ENCODE measurements around the gene GARRE1.
"Not testable (repeated sequence)": the region's sequence is repeated elsewhere in the genome, so short reads cannot be mapped to it uniquely, and the experiment has no call there.

GARRE1 gene

DNA sequence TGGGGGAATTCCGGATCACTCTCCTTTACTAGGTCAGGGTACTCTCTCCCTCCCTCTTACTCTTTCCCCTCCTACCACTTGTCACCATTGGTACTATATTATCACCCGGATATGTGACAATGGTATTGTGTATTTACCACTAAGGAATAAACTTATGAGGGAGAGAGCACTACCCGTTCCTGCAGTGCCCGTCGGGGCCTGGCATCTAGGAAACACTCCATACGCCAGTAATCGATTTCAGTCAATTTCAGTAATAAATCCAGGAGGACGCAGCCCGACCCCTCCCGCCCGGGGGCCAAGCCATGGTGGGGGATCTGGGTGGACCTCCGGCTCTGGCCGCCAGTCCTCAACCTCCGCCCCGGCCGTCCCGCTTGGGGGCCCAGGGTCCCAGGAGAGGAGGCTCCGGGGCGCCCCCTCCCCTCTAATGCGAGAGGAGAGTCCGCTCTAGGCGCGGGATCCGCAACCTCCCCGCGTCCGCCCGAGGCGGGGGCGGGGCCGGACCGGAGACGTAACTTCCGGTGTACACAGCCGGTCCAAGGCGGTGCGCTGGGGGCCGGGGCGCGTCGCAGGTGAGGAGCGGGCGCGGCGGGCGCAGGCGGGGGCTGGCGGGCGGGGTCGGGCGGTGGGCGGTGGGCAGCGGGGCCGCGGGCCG lies at the start of gene GARRE1:
Gene GARRE1, plus strand, starts transcription at position 509 of the 652 bp plus-strand sequence. CDS start 45,920 bp downstream, outside the sequence.
- peak; percentile 91 for DNase-seq

- not testable (repeated sequence) for DNase-seq
These were observed 49.0 kb upstream of the GARRE1 start for GRCh38 chr19:34205324-34205723.

DNA sequence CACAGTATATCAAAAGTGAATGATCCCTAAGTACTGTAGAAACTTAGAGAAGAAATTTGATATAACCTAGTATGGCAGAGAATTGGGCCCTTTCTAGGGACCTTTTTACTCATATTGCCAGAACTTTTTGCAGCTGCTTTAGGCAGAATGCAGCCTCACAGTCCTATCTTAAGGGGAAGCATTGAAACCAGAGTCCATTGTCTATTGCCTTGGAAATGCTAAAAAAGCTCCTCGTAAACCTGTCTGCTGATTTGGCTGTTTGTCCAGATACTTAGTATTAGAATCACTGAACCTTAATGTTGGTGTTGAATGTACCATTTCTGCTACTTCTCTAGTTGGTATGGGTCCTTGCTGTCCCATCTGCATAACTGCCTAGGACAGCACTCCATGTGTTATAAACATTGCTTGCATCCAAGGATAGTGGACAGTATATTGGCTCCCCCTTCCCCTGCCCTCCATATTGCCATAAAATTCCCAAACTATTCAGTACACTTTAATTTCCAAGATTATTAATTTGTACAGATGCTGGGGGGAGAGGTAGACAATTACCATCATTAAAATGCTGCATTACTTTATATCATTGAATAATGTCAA lies 46.0 kb upstream of the GARRE1 start:
- no peak for DNase-seq

GRCh38 chr19:34209726-34210125 lies 44.6 kb upstream of the GARRE1 start:
- no peak for DNase-seq

DNA sequence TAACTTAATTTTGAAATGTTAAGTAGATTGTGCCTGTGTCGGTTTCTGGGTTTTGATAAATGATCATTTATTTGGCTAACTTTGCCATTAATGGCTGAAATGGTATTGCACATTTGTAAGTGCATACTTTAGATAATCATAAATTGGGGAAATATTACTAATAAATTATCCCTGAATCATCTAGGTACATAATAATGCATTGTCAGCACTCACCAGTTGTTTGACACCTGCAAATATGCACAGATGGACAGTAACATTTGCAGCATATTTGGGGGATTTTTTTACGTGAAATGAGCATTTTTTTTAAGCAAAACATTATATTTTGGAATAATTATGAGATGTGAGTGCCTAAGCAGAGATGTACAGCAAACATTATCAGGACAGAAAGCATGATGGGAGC lies 41.1 kb upstream of the GARRE1 start:
- no peak for DNase-seq

GRCh38 chr19:34214040-34214439 lies 40.3 kb upstream of the GARRE1 start:
- no peak for DNase-seq

DNA sequence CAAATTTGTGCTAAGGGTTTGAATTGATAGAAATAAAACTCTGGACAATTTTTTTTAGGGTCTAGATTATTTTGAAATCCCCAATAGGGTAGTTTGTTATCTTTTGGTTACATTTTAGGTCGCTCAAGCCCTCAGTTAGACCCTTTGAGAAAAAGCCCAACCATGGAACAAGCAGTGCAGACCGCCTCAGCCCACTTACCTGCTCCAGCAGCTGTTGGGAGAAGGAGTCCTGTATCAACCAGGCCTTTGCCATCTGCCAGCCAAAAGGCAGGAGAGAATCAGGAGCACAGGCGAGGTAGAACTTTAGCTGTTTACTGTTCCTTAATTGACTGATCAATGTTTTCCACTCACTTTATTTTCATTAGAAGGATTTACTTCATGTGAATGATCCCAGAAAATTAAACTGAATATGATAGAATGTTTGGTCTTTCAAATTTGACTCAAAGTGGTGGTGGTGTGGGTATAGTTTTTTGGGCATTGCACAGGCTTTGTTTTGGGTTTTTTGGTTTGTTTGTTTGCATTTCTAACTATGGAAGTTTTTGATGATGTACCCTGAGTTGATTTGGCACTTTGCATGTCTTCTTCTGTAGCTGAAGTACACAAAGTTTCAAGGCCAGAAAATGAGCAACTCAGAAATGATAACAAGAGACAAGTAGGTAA lies 39.2 kb upstream of the GARRE1 start:
- DNase-seq, result no peak

GRCh38 chr19:34215666-34216038 lies 38.7 kb upstream of the GARRE1 start:
- DNase-seq, result no peak

- not testable (repeated sequence) for DNase-seq
These were observed 37.6 kb upstream of the GARRE1 start for GRCh38 chr19:34216745-34217219.

- DNase-seq, result no peak
These were observed 36.2 kb upstream of the GARRE1 start for GRCh38 chr19:34217952-34218817.

DNA sequence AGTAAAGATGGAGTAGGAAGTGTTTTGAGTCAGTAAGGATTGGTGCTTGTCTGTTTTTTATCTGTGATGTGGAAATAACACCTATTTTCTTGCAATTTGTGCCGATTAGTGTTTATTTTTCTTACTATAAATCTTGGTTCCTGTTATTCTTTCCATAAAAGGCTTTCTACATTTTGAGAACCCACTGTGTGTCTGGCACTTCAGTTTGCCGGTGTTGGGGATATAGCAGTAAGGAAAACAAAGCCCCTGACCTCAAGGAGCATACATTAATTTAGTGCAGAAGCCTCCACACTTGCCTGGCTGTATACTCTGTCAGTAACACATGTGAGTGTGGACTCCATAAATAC lies 35.6 kb upstream of the GARRE1 start:
- DNase-seq, result no peak

DNA sequence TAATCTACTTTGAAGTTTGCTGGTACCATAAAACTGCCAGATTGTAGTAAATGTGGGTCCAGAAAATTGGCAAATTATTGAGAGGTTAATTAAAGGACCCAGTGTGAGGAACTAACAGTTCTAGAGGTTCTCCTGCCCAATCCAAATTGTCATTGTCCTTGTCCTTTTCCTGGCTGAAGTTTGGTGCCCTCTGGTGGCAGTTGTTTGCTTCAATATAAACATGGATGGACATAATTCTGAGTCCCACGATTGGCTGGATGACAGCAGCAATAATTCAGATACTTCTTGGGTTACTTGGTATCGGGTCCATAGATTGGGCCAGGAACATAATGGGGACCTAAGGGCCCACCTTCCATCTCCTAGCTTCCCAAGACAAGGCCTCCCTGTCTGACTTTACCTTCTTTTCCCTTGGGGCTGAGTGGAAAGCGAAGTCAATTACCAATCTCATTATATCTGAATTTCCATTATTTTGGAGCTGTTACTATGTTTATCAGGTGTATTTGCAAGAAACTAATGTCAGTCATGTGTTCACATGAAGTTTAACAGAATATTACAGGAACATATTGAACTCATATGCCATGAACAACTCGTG lies 33.8 kb upstream of the GARRE1 start:
- peak; percentile 58 for DNase-seq

- no peak for DNase-seq
These were observed 32.0 kb upstream of the GARRE1 start for GRCh38 chr19:34222386-34222785.

- DNase-seq, result no peak
These were observed 29.2 kb upstream of the GARRE1 start for GRCh38 chr19:34224996-34225658.

DNA sequence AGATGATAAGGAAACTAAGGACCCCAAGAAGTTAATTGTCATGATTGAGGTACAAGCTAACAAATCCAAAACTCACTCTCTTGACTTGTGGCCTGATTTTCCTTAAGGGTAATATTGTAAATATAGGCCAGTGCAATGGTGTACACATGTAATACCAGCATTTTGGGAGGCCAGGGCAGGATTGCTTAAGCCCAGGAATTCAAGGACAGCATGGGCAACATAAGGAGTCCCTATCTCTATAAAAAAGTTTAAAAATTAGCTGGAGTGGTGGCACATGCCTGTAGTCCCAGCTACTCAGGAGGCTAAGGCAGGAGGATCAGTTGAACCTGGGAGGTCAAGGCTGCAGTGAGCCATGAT lies 28.7 kb upstream of the GARRE1 start:
- no peak for DNase-seq

DNA sequence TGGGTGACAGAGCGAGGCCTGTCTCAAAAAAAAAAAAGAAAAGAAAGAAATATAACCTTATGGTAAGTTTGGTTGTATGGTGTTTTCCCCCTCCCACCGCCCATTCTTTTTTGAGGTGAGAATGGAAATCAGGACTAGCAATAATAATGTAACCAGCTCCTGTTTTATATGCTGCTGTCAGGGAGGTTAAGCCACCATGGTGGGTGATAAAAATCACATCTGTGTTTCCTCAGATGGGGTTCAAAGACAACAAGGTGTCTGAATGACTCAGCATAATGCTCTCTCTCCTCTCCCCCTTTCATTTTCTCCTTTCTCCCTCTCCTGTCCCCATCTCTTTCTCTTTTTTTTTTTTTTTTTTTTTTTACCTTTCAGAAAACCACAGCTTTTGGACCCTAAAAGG lies 28.3 kb upstream of the GARRE1 start:
- no peak for DNase-seq

- DNase-seq, result no peak
These were observed 26.0 kb upstream of the GARRE1 start for GRCh38 chr19:34228347-34228746.

DNA sequence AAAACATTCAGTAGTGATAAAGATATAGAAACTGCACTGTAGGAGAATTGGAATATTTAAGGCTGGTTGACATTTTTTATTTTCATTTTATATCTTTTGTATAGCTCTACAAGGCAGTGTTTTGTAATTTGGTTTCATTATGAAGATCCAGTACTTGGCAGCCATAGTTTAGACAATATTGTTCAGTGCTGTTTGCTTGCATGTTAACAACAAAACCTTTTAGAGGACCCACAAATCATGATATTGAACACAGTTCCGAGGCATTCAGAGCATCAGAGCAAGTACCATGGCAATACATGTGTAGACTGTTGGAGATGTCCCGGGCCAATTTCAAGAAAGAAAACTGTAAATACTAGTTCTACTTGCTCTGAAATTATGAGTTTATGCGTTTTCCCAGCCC lies 25.6 kb upstream of the GARRE1 start:
- DNase-seq, result no peak

DNA sequence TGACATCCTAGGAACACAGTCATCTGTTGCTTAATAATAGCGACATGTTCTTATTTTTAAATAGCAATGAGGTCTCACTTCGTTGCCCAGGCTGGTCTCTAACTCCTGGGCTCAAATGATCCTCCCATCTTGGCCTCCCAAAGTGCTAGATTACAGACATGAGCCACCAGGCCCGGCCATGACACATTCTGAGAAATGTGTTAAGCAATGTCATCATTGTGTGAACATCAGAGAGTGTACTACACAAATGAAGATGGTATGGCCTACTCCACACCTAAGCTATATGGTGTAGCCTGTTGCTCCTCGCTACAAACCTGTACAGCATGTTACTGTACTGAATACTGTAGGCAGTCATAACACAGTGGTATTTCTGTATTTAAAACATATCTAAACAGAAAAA lies 24.6 kb upstream of the GARRE1 start:
- no peak for DNase-seq

DNA sequence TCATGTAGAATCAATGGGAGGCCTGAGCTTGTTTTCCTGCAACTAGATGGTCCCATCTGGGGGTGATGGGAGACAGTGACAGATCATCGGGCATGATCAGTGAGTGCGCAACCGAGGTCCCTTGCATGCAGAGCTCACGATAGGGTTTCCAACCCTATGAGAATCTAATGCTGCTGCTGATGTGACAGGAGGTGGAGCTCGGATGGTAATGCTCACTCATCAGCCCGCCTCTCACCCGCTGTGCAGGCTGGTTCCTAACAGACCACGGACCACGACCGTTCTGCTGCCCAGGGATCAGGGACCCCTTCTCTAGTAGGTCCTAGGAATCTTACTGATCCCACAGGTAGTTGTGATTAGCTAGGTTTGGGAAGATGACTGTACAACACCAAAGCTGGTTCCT lies 23.5 kb upstream of the GARRE1 start:
- no peak for DNase-seq

- DNase-seq, result no peak
These were observed 22.9 kb upstream of the GARRE1 start for GRCh38 chr19:34231439-34231838.

Measured in islet precursor cell (in vitro differentiated cells).